HG03108 (cell line): ENCODE measurements around the gene STARD3.
"Not testable (repeated sequence)": the region's sequence is repeated elsewhere in the genome, so short reads cannot be mapped to it uniquely, and the experiment has no call there.

Experiments
- ATAC-seq: cut with Tn5 transposase; IDR thresholded peaks from one replicate; pipeline ENCODE4 v1.9.1; 2021; ENCODE audit warnings: moderate library complexity; ENCODE audit not compliant: unreplicated experiment

STARD3 gene

DNA sequence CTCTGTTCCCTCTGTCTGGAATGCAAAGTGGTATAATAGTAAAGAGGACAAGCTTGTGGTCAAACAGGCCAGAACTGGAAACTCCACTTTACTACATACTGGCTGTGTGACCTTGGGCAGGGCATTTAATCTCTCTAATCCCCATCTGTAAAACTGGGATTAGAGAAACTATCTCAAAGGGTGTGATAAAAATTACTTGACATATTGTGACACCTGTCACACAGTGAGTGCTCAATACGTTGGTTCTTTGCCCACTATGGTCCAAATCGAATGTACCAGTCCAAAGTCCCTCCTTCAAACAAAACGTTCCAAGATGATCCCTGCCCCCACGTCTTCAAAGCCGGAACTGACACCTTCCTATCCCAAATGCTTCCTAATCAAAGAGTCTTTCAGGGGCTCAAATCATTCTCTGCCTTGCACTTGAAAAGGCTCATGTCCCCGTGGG is 50.2 kb downstream of the STARD3 start:
- no peak for ATAC-seq

DNA sequence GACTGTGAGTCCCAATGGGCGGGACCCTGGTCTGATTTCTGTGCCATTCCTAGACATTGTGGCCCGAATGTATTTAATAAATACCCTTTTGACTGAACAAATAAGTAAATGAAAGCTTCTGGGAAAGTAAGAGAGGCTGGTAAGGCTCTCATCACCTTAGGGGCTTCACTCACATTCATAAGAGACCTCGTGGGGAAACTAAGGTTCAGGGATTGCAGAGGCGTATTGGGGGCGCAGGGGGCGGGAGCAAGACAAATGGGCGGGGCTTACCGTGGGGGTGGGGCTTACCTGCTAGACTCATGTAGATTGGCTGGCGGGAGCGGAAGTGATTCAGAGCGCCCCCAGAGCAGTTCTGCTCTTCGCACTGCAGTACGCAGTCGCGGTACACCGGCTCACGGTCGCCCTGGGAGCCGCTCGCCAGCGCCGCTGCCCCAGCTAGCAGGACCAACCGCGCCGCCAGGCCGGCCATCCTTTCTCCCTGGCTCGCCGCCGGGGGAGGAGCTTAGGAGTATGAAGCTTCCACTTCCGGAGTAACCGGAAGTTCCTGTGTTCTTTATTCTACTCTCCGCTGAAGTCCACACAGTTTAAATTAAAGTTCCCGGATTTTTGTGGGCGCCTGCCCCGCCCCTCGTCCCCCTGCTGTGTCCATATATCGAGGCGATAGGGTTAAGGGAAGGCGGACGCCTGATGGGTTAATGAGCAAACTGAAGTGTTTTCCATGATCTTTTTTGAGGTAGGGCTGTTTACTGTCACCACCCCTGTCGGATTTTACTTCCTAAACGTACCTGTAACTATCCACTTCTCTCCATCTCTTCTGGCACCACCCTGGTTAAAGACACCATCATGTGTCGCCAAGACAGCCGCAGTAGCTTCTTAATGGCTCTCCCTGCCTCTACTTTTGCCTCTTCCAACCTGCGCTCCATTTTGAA is 50.9 kb downstream of the STARD3 start, which contains the start of gene PGAP3:
Gene PGAP3, minus strand, starts transcription at position 512 of the 929 bp plus-strand sequence. Its CDS starts 43 bp downstream, at position 469.
- ATAC-seq = peak; percentile 87

DNA sequence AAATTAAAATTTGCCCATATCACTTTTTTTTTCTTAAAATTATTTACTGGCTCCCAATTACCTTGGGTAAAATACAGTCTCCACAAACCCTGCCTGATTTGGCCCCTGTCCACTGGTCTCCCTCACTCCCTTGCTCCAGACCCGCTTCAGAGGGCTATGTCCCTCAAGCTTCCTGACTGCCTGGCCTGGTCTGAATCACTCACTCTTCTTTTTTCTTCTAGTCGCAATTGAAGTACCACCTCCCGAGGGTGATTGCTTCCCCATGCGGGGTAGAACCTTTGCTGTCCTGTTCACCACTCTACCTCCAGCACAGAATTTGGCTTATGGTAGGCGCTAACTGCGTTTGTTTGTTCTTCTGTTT is 51.5 kb downstream of the STARD3 start:
- no peak for ATAC-seq

DNA sequence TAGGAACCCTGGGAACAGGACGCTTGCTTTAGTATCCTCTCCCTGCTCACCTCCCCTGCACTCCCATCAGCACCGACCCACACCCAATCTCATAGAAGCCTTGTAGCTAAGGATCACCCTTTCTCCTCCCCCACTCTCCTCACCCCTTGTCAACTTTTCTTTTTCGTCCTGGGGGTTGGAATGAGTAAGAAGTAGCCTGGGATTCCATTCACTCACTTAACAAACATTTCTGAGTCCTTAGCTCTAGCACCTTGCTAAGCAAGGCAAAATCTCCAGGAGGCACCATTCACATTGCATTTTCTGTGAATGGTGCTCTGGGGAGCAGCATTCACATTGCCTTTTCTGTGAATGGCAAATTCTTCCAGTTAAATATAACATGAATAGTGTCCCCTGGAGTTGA is 52.0 kb downstream of the STARD3 start:
- no peak for ATAC-seq

DNA sequence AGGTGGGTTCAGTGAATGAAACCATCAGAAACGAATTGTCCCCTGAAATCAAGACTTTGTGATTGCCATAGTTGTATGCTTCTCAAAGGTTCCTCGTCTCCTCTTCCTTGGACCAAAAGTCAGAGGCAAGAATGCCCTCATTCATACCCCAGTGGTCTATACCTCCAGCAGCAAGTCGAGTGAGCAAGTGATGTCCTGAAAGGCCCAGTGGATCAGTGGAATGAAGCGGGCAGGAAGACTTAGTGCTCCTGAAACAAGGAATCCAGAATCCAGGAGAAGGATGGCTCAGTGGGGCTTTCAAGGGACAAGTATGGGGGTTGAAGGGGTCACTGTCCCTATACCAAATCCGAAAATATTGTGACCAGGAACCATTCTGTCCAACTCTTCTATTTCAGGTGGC is 57.6 kb downstream of the STARD3 start:
- ATAC-seq = no peak

DNA sequence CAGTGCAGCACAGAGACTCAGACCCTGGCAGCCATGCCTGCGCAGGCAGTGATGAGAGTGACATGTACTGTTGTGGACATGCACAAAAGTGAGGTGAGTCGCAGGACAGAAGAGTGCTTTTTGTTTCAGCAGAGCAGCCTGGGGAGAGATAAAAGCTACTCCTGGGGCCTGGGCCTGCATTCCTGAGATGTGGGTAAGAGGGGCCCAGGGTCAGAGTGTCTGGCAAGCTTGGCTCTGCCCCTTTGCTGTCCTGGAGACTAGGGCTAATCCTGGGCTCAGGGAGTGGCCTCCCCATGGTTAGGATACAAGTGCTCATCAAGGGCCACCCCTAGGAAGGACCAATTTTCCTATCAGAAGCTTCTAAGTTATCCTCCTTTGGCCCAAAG is 58.1 kb downstream of the STARD3 start:
- no peak for ATAC-seq

DNA sequence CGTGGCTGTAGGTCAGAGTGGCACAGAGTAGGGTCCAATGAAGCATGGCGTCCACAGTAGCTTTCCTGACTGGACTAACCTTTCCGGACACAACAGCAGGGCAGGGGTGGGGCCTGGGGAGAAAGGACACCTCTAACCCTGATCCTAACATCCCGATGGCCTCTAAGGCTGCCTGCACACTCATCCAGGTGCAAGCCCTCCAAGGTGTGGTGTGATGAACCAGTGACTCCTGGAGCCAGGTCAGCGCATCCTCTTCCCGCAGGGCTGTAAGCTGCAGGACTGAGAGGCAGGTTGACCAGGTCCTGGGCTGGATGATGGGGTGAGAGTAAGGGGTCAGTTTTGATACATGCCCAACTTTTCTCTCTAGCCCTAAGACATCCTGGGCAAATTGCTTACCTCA is 59.8 kb downstream of the STARD3 start:
- ATAC-seq = no peak

DNA sequence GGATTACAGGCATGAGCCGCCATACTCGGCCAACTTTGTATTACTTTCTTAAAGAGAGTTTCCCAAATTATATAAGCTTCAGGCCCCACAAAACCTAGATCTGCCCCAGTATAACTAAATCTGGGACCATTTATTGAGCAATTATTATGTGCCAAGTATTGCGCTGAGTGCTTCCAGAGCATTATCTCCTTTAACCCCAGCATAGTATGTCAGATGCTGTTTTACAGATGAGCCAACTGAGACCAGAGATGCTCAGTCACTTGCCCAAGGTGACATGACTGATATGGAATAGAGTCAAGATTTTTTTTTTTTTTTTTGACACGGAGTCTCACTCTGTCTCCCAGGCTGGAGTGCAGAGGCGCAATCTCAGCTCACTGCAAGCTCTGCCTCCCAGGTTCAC is 61.0 kb downstream of the STARD3 start:
- ATAC-seq = no peak

DNA sequence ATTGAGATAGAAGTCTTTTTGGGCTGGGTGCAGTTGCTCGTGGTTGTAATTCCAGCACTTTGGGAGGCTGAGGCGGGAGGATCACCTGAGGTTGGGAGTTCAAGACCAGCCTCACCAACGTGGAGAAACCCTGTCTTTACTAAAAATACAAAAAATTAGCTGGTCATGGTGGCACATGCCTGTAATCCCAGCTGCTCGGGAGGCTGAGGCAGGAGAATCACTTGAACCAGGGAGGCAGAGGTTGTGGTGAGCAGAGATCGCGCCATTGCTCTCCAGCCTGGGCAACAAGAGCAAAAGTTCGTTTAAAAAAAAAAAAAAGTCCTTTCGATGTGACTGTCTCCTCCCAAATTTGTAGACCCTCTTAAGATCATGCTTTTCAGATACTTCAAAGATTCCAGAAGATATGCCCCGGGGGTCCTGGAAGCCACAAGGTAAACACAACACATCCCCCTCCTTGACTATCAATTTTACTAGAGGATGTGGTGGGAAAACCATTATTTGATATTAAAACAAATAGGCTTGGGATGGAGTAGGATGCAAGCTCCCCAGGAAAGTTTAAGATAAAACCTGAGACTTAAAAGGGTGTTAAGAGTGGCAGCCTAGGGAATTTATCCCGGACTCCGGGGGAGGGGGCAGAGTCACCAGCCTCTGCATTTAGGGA is 62.3 kb downstream of the STARD3 start:
- ATAC-seq = not testable (repeated sequence)

DNA sequence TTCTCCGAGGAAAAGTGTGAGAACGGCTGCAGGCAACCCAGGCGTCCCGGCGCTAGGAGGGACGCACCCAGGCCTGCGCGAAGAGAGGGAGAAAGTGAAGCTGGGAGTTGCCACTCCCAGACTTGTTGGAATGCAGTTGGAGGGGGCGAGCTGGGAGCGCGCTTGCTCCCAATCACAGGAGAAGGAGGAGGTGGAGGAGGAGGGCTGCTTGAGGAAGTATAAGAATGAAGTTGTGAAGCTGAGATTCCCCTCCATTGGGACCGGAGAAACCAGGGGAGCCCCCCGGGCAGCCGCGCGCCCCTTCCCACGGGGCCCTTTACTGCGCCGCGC is 62.8 kb downstream of the STARD3 start, which contains the start of gene ERBB2:
Gene ERBB2, plus strand, starts transcription at position 247 of the 330 bp plus-strand sequence. CDS start 175 bp downstream, outside the sequence.
- no peak for ATAC-seq

DNA sequence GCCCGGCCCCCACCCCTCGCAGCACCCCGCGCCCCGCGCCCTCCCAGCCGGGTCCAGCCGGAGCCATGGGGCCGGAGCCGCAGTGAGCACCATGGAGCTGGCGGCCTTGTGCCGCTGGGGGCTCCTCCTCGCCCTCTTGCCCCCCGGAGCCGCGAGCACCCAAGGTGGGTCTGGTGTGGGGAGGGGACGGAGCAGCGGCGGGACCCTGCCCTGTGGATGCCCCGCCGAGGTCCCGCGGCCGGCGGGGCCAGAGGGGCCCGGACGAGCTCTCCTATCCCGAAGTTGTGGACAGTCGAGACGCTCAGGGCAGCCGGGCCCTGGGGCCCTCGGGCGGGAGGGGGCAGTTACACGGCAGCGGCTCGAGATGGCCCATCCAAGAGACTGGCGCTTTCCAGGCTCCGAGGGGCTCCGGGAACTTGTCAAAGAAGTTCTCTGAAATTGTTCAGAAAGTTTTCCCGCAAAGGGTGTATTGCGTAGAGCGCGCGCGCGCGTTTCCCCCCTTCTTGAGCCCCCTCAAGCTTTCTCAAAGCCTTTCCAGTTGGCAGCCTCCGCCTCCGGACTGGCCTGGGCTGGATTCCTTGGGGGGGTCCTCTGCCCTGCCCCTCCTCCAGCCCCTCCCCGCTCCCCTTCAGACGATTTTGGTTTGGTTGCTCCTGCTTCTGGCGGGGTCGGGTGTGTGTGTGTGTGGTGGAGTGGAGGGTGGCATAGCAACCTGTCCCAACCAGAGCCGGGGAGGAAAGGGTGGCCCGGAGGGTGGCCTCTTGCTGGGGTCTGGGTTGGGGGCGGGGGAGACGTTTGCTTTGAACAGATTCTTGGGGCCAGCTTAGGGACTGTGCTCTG is 63.4 kb downstream of the STARD3 start:
- no peak for ATAC-seq

DNA sequence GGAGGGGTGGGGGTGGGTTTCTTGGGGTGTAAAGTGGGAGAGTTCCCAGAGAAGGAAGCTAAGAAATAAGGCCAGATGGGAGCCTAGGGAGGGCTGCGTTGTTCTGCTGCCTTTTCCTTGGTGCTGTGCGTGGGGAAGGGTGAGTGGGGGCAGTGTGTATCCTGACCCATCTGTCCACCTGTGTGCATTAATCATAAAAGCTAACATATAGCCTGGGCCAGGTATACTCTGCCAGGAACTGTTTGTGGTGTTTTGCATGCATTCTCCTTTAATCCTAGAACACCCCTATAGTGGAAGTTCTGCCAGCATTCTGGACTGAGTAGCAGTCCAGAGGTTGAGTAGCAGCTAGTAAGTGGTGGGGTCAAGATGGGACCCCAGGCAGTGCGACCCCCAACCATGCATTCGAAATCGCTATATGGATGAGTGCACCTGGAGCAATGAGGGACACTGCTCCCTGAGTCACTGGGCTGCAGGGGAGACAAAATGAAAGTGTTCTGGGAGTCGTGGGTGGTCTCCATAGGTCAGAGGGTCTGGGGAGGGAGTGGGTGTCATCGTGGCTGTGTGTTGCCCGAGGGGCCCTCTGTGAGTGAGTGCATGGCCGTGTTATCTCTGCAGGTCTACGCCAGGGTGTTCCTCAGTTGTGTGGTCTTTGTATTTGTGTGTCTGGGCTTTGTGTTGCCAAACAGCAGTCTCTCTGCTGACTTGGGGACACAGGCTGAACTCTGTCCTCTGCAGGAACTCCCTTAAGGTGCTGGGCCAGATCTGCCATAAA is 64.3 kb downstream of the STARD3 start:
- ATAC-seq = no peak

DNA sequence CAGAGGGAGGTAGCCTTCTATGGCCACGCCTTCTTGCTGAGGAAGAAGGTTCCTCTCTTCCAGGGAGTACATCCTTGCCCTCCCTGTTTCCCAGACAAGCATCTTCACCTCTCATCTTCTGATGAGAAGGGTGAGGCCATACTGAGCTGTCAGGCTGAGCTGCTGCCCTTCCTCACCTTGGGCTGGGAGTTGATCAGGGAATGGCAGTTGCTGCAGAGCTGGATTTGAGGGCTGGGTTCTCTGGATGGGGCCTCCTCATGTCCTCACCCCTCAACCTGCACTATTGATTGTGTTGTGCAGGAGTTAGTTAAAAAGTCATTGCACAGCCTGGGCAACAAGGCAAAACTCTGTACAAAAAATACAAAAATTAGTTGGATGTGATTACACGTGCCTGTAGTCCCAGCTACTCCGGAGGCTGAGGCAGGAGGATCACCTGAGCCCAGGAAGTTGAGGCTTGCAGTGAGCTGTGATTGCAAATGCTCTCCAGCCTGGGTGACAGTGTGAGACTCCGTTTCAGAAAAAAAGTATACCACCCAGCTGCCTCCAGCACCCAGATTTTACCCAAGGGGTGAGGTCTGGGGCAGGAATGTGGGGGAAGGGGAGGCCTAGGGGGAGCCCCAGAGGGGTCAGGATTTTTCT is 65.0 kb downstream of the STARD3 start:
- no peak for ATAC-seq

DNA sequence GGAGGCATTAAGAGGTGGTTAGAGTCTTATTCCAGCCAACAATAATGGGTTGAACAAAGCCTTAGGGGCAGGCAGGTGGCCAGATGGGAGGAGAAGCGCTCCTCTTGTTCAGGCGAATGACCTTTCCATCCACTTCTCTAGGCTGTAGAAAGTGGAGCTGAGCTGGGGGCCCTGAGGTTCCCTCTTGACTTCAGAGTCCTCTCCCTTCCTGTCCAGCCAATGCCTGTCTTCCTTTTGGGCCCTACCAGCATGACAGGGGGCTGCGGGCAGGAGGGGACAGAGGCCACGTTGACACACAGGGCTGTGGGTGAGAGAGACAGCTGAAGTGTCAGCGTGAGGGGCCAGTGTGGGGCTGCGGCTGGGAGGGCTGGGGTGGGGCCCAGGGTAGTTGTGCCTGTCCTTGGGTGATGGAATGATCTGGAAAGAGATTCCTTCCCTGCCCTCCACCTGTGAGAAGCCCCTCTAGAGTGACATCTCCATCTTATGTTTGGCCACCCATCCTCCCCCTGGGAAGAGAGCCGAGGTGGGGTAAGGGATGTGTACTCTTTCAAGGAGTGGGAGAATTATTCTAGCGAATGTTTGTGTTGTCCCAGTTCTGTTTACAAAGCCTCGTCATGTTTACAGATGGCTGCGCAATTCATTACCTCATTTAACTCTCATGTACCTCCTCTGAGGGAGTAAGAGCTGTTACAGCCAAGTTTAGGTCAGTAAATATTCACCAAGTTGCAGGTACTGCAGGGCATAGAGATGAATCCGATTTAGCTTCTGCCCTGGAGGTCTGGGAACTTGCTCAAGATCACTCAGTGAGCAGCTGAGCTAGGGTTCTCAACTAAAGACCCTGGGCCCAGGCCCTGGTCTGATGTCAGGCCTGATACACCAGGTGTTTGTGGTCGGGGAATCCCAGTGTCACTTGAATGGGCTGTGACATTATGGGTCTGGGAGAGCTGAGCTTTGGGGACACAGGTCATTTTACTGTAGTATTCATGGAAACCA is 66.3 kb downstream of the STARD3 start:
- ATAC-seq = no peak

DNA sequence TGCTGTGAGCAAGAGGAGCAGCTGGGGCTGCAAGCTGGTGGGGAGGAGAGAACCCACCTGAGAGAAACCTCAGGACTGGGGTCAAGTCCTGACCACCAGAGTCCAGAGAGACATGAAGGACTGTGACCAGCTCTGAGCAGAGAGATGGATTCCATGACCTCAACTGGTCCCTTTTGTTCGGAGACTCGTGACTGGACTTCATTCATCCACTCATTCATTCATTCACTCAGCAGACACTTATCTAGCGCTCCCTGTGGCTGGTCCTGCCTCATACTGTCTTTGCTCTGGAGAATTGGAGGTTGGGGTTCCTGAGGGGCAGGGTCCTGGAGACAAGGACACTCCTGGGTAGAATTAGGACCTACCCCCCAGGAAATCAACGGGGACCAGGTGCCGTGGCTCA is 67.0 kb downstream of the STARD3 start:
- ATAC-seq = no peak

DNA sequence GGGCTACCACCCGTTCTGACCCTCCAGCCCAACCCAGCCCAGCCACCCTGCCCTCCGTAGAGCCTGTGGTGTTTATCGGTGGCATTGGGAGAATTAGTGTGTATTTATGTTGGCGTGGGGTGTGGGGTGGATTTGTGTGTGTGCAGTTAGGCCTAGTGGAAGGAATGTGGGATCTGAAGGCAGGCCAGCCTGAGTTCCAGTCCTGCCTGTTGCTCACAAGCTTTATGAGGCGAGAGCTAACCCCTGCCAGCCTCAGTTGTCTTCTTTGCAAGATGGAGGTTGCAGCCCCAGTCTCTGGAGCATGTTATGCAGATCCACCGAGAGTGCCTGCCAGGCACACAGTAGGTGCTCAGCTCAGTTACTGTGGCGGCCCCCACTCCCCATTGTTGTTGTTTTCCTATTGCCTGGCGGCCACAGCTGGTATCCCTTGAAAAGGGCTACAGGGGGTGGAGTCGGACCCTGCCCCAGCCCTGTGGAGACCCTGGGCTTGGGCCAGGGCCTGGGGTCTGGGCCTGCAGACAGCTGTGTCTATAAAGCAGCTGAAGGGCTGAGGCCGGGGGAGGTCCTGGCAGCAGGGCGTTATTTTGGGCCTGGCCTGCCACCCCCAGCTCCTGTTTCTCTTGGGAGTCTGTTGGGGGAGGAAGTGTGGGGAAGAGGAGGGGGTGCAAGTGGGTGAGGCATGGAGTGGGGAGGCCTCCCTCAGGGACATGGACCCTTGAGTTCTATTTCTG is 68.0 kb downstream of the STARD3 start:
- no peak for ATAC-seq

DNA sequence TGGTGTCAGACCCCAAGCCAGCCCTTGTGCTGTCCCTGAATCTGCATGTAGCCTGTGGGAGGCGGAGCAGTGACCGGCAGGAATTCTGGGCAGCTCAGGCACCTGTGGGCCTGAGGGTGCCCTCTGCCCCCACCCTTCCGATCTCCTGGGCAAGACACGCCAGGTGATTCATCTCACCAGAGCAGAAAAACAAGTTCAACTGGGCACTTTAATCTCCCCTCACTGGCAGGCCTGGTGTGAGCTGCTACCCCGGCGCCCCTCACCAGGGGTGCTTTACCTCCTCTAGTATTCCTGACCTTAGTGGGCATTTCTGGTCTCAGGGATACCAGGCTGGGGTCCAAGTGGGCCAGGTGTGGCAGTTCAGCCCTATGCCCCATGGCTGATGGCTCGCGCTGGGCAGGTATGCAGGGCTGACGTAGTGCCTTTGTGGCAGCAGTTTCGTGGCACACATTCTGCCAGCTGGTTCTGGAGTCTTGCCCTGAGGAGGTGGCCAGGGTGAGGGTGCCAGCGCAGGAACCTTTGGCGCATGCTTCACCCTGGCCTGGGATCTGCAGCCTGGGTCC is 68.9 kb downstream of the STARD3 start:
- no peak for ATAC-seq

DNA sequence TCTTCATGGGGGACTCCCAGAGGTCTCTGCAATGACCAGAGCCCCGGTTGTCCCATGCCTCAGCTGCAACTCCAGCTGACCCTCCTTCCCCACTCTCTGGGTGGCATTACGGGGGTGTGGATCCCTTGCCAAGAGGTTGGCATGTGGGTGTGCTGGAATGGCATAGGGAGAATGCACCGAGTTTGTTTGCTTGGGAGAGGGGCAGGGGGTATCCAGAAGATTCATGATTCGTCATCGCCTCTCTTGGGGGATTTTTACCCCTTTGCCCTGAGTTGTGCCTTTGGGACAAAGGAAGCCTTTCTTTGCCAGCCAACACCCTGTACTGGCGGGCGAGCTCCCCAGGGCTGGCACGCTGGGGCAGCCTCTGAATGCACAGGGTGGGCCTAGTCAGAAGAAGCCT is 69.4 kb downstream of the STARD3 start:
- no peak for ATAC-seq
